ENCODE results near the gene SHROOM3. TPM values are rescaled to one million over a fixed set of nuclear protein-coding genes. Genes with fewer than 3 reads are reported as not detected.

SHROOM3 gene
- total and polyA plus RNA-seq, 2 donors (not counting 3 experiments of a cell fraction or from before 2014, with no cell fraction given): 2.7 to 6.7 TPM

GRCh38 chr4:76787898-76788297 lies 352.9 kb downstream of the SHROOM3 start:
- BruUV-seq (replicated peaks): no TSS peak

More at GRCh38 chr4:76787898-76788297, 352.9 kb downstream of the SHROOM3 start:
- Histone ChIP-seq H2AFZ (ENCODE audit: low read depth, low read length) (no peak overlapping the region), H3K4me1 (ENCODE audit: control insufficient read depth, extremely low read depth, insufficient read depth, low read length) (no peaks in the 10 kb centered on the region), H3K27ac (ENCODE audit: insufficient read depth, low read depth, low read length) (no peak overlapping the region), H3K79me2 (ENCODE audit: control insufficient read depth, insufficient read depth, low read length) (no peaks in the 10 kb centered on the region), H4K20me1 (replicated peaks; ENCODE audit: control insufficient read depth, extremely low read depth, insufficient read depth, low read length) (no peaks in the 10 kb centered on the region), H3K9me3 (replicated peaks; ENCODE audit: control insufficient read depth, insufficient read depth, low read length) (no peaks in the 10 kb centered on the region), H3K4me3 (replicated peaks in 1 of 3; ENCODE audit: insufficient read depth in 1 of 3, low read depth in 1 of 3, low read length in 3 of 3) (no peak overlapping the region), H3K9me1 (replicated peaks; ENCODE audit: control insufficient read depth, extremely low read depth, insufficient read depth, low read length) (no peaks in the 10 kb centered on the region), H3K27me3 (ENCODE audit: control insufficient read depth in 2 of 2, insufficient read depth in 2 of 2, low read length in 2 of 2) (no peaks in the 10 kb centered on the region), H3K36me3 (ENCODE audit: control insufficient read depth in 2 of 2, extremely low read depth in 1 of 2, insufficient read depth in 2 of 2, low read length in 2 of 2) (no peaks in the 10 kb centered on the region), H3K4me2 (ENCODE audit: insufficient read depth, low read length) (no peak overlapping the region), H3K9ac (replicated peaks; ENCODE audit: extremely low read depth, insufficient read depth, low read length) (no peak overlapping the region)
- intact Hi-C loops (cut with micrococcal nuclease) (no loop called here), dilution Hi-C loops (cut with MboI; ENCODE audit: extremely low pct_ligation_motif_present, low sequenced_read_pairs) (no loop called here)
- TF ChIP-seq GATA2 (IDR thresholded peaks at IDR 0.05; ENCODE audit: insufficient read depth, insufficient read length, low read depth, low read length) (no peak), FOS (IDR thresholded peaks at IDR 0.05; ENCODE audit: borderline replicate concordance, insufficient read depth, low read length) (no peak), MAX (IDR thresholded peaks at IDR 0.05; ENCODE audit: insufficient read depth, insufficient read length) (no peak), POLR2AphosphoS5 (IDR thresholded peaks at IDR 0.05; ENCODE audit: insufficient read depth, low read depth, low read length) (no peak), EZH2 (IDR thresholded peaks at IDR 0.05; ENCODE audit: borderline replicate concordance, low read depth, low read length, severe bottlenecking) (no peak), CTCF (IDR thresholded peaks at IDR 0.05; ENCODE audit: extremely low read depth in 1 of 2, insufficient read depth in 1 of 2, low read depth in 1 of 2, low read length in 2 of 2) (no peak), MYC (IDR thresholded peaks at IDR 0.05; ENCODE audit: low read depth, low read length) (no peak), JUN (IDR thresholded peaks at IDR 0.05; ENCODE audit: borderline replicate concordance, insufficient read depth, insufficient read length, low read depth) (no peak), POLR2A (IDR thresholded peaks at IDR 0.05; ENCODE audit: low read depth, low read length) (no peak)
- CTCF ChIA-PET: interaction anchor here (1.3 kb wide), 1 partner anchor 30 kb away, joined by 5 read pairs; no protein-coding TSS in a partner anchor
- FAIRE-seq: no peak
- DNase-seq (ENCODE audit: low read depth, low spot score): no peak
- POLR2A ChIA-PET: no interaction called here

Measured in endothelial cell of umbilical vein (primary cell).